ENCODE results near the gene RING1. TPM values are rescaled to one million over a fixed set of nuclear protein-coding genes. Genes with fewer than 3 reads are reported as not detected.

RING1 gene
- total RNA-seq, 2 experiments from 2014 or later: 31.8 to 40.0 TPM

- intact Hi-C loops (cut with micrococcal nuclease; ENCODE audit: unreplicated experiment): no loop called here
- CTCF ChIA-PET (ENCODE audit: unreplicated experiment): no interaction called here
Observed at GRCh38 chr6:33259032-33259431, 50.7 kb downstream of the RING1 start.

More at GRCh38 chr6:33259032-33259431, 50.7 kb downstream of the RING1 start:
- Histone ChIP-seq H3K36me3 (ENCODE audit: insufficient read depth, low read length) (peaks cover 69% of the 10 kb centered on the region), H3K9me3 (ENCODE audit: low read length) (no peaks in the 10 kb centered on the region), H3K79me2 (ENCODE audit: insufficient read depth, low read depth, low read length) (no peaks in the 10 kb centered on the region), H4K20me1 (ENCODE audit: insufficient read depth, low read length) (no peaks in the 10 kb centered on the region), H3K4me1 (ENCODE audit: insufficient read depth, low read length, poor library complexity, severe bottlenecking) (no peaks in the 10 kb centered on the region), H2AFZ (ENCODE audit: low read length) (no peak overlapping the region), H3K4me3 (ENCODE audit: low read depth, low read length, poor library complexity, severe bottlenecking) (no peak overlapping the region), H3K4me2 (ENCODE audit: low read length) (no peak overlapping the region), H3K9me2 (ENCODE audit: insufficient read depth, low read length) (no peaks in the 10 kb centered on the region), H3K27ac (ENCODE audit: low read depth, low read length, poor library complexity, severe bottlenecking) (no peak overlapping the region)
- POLR2A ChIA-PET: no interaction called here
- TF ChIP-seq CTCF (conservative IDR thresholded peaks at IDR 0.05; ENCODE audit: low read length) (no peak), EZH2phosphoT487 (IDR thresholded peaks at IDR 0.05; ENCODE audit: borderline replicate concordance, low read depth, low read length) (no peak)
- DNase-seq (ENCODE audit: low spot score): no peak
- BruUV-seq (replicated peaks): no TSS peak

Small RNA genes within 50 kb of the gene (microRNA-seq; reads per million reads assigned to microRNA genes)
- gene MIR219A1 (ENCODE audit: borderline replicate concordance): 2.3 reads per million

Small RNA genes within 50 kb of the gene (small RNA-seq; reads per million reads assigned to genes)
- gene MIR219A1 (not detected), gene RNY4P10 (0.31 reads per million)

Other genes starting within 250 kb of the RING1 start
- 236 and 237 TPM in 2 replicates for gene BRD2, start 239.9 kb upstream of the RING1 start, total RNA-seq (2014; rRNA removed; shearing (Covaris generic))
- 326 and 361 TPM in 2 replicates for gene BRD2, start 239.9 kb upstream of the RING1 start, total RNA-seq (2022)
- 60.3 and 78.3 TPM in 2 replicates for gene HLA-DOA, start 198.9 kb upstream of the RING1 start, total RNA-seq (2014; rRNA removed; shearing (Covaris generic))
- 55.0 and 65.4 TPM in 2 replicates for gene HLA-DOA, start 198.9 kb upstream of the RING1 start, total RNA-seq (2022)
- gene HLA-DPA1, start 134.9 kb upstream of the RING1 start, total RNA-seq (2014; rRNA removed; shearing (Covaris generic)): 306 and 388 TPM in 2 replicates
- gene HLA-DPA1, start 134.9 kb upstream of the RING1 start, total RNA-seq (2022): 253 and 256 TPM in 2 replicates
- 117 and 139 TPM in 2 replicates for gene HLA-DPB1, start 132.5 kb upstream of the RING1 start, total RNA-seq (2014; rRNA removed; shearing (Covaris generic))
- gene HLA-DPB1, start 132.5 kb upstream of the RING1 start, total RNA-seq (2022): 74.5 and 78.5 TPM in 2 replicates
- gene COL11A2, start 16.0 kb upstream of the RING1 start, total RNA-seq (2014; rRNA removed; shearing (Covaris generic)): 3.5 and 5.2 TPM in 2 replicates
- 4.5 and 4.6 TPM in 2 replicates for gene COL11A2, start 16.0 kb upstream of the RING1 start, total RNA-seq (2022)
- 30.6 and 32.5 TPM in 2 replicates for gene RXRB, start 7.8 kb upstream of the RING1 start, total RNA-seq (2014; rRNA removed; shearing (Covaris generic))
- 47.3 and 48.5 TPM in 2 replicates for gene RXRB, start 7.8 kb upstream of the RING1 start, total RNA-seq (2022)
- gene SLC39A7, start 7.6 kb upstream of the RING1 start, total RNA-seq (2014; rRNA removed; shearing (Covaris generic)): 22.9 and 29.2 TPM in 2 replicates
- gene SLC39A7, start 7.6 kb upstream of the RING1 start, total RNA-seq (2022): 48.3 and 53.2 TPM in 2 replicates
- 11.6 and 21.4 TPM in 2 replicates for gene HSD17B8, start 3.8 kb upstream of the RING1 start, total RNA-seq (2014; rRNA removed; shearing (Covaris generic))
- 18.8 and 23.5 TPM in 2 replicates for gene HSD17B8, start 3.8 kb upstream of the RING1 start, total RNA-seq (2022)
- gene VPS52, start 63.4 kb downstream of the RING1 start, total RNA-seq (2014; rRNA removed; shearing (Covaris generic)): 50.4 and 53.5 TPM in 2 replicates
- 73.5 and 80.3 TPM in 2 replicates for gene VPS52, start 63.4 kb downstream of the RING1 start, total RNA-seq (2022)
- gene RPS18, start 63.6 kb downstream of the RING1 start, total RNA-seq (2014; rRNA removed; shearing (Covaris generic)): 7,191 and 8,620 TPM in 2 replicates
- gene RPS18, start 63.6 kb downstream of the RING1 start, total RNA-seq (2022): 4,034 and 4,317 TPM in 2 replicates
- 13.1 and 14.2 TPM in 2 replicates for gene B3GALT4, start 68.6 kb downstream of the RING1 start, total RNA-seq (2014; rRNA removed; shearing (Covaris generic))
- gene B3GALT4, start 68.6 kb downstream of the RING1 start, total RNA-seq (2022): 14.1 and 17.3 TPM in 2 replicates
- gene WDR46, start 80.7 kb downstream of the RING1 start, total RNA-seq (2014; rRNA removed; shearing (Covaris generic)): 127 and 129 TPM in 2 replicates
- 71.4 and 83.3 TPM in 2 replicates for gene WDR46, start 80.7 kb downstream of the RING1 start, total RNA-seq (2022)
- gene PFDN6, start 81.1 kb downstream of the RING1 start, total RNA-seq (2014; rRNA removed; shearing (Covaris generic)): 72.5 and 112 TPM in 2 replicates
- gene PFDN6, start 81.1 kb downstream of the RING1 start, total RNA-seq (2022): 65.4 and 90.6 TPM in 2 replicates
- gene RGL2, start 90.4 kb downstream of the RING1 start, total RNA-seq (2014; rRNA removed; shearing (Covaris generic)): 27.2 and 27.3 TPM in 2 replicates
- gene RGL2, start 90.4 kb downstream of the RING1 start, total RNA-seq (2022): 67.1 and 67.6 TPM in 2 replicates
- gene TAPBP, start 105.6 kb downstream of the RING1 start, total RNA-seq (2014; rRNA removed; shearing (Covaris generic)): 73.6 and 106 TPM in 2 replicates
- 148 and 150 TPM in 2 replicates for gene TAPBP, start 105.6 kb downstream of the RING1 start, total RNA-seq (2022)
- 17.4 and 21.6 TPM in 2 replicates for gene ZBTB22, start 109.2 kb downstream of the RING1 start, total RNA-seq (2014; rRNA removed; shearing (Covaris generic))
- gene ZBTB22, start 109.2 kb downstream of the RING1 start, total RNA-seq (2022): 14.1 and 18.5 TPM in 2 replicates
- 77.5 and 79.2 TPM in 2 replicates for gene DAXX, start 114.5 kb downstream of the RING1 start, total RNA-seq (2014; rRNA removed; shearing (Covaris generic))
- 93.3 and 97.8 TPM in 2 replicates for gene DAXX, start 114.5 kb downstream of the RING1 start, total RNA-seq (2022)
- 133 and 138 TPM in 2 replicates for gene KIFC1, start 183.3 kb downstream of the RING1 start, total RNA-seq (2014; rRNA removed; shearing (Covaris generic))
- 167 and 176 TPM in 2 replicates for gene KIFC1, start 183.3 kb downstream of the RING1 start, total RNA-seq (2022)
- gene PHF1, start 202.5 kb downstream of the RING1 start, total RNA-seq (2014; rRNA removed; shearing (Covaris generic)): 19.9 and 21.4 TPM in 2 replicates
- gene PHF1, start 202.5 kb downstream of the RING1 start, total RNA-seq (2022): 30.2 and 35.0 TPM in 2 replicates
- gene CUTA, start 209.6 kb downstream of the RING1 start, total RNA-seq (2014; rRNA removed; shearing (Covaris generic)): 147 and 164 TPM in 2 replicates
- 165 and 175 TPM in 2 replicates for gene CUTA, start 209.6 kb downstream of the RING1 start, total RNA-seq (2022)
- gene SYNGAP1, start 211.6 kb downstream of the RING1 start, total RNA-seq (2014; rRNA removed; shearing (Covaris generic)): 5.4 and 5.6 TPM in 2 replicates
- 30.7 and 32.3 TPM in 2 replicates for gene SYNGAP1, start 211.6 kb downstream of the RING1 start, total RNA-seq (2022)
- 7.7 and 11.2 TPM in 2 replicates for gene ZBTB9, start 246.1 kb downstream of the RING1 start, total RNA-seq (2014; rRNA removed; shearing (Covaris generic))
- gene ZBTB9, start 246.1 kb downstream of the RING1 start, total RNA-seq (2022): 6.8 and 7.3 TPM in 2 replicates